Islet precursor cell (in vitro differentiated cells): Measurements from ENCODE around the gene IRX5.

ENCODE experiments used
- DNase-seq: peaks from one replicate; pipeline ENCODE4 v3.0.0-alpha.2; 2018

IRX5 gene

GRCh38 chr16:54931120-54932014, 702 bp downstream of the IRX5 start:
- peak; percentile 66 for DNase-seq

- DNase-seq, result no peak
Measured at GRCh38 chr16:54932021-54932660, 1.5 kb downstream of the IRX5 start.

GRCh38 chr16:54932737-54933254, 2.1 kb downstream of the IRX5 start:
- no peak for DNase-seq

- DNase-seq, result no peak
Measured at GRCh38 chr16:54933281-54934011, 2.8 kb downstream of the IRX5 start.

- DNase-seq, result peak; percentile 69
Measured at GRCh38 chr16:54934481-54935265, 4.0 kb downstream of the IRX5 start.

- peak; percentile 40 for DNase-seq
Measured at GRCh38 chr16:54935266-54935968, 4.8 kb downstream of the IRX5 start.

GRCh38 chr16:54936201-54936978, 5.7 kb downstream of the IRX5 start:
- DNase-seq, result peak; percentile 75

- peak; percentile 79 for DNase-seq
Measured at GRCh38 chr16:54936979-54937670, 6.5 kb downstream of the IRX5 start.

GRCh38 chr16:54937671-54938211, 7.1 kb downstream of the IRX5 start:
- no peak for DNase-seq

GRCh38 chr16:54938212-54939028, 7.8 kb downstream of the IRX5 start:
- DNase-seq, result peak; percentile 57

- no peak for DNase-seq
Measured at GRCh38 chr16:54939029-54939346, 8.3 kb downstream of the IRX5 start.

- peak; percentile 67 for DNase-seq
Measured at GRCh38 chr16:54939510-54940278, 9.0 kb downstream of the IRX5 start.

- no peak for DNase-seq
Measured at GRCh38 chr16:54940279-54940604, 9.6 kb downstream of the IRX5 start.

GRCh38 chr16:54942353-54942943, 11.8 kb downstream of the IRX5 start:
- DNase-seq, result peak; percentile 12

- DNase-seq, result peak; percentile 7
Measured at GRCh38 chr16:54944002-54944401, 13.3 kb downstream of the IRX5 start.

GRCh38 chr16:54945063-54945462, 14.4 kb downstream of the IRX5 start:
- DNase-seq, result peak; percentile 22

- DNase-seq, result no peak
Measured at GRCh38 chr16:54946909-54947308, 16.2 kb downstream of the IRX5 start.

GRCh38 chr16:54947616-54948015, 17.0 kb downstream of the IRX5 start:
- DNase-seq, result no peak
